Ovary (tissue), 3 donors: ENCODE results near the gene MED14.

ENCODE experiments used
- POLR2A ChIP-seq: fragments of 450-650 bp; IDR thresholded peaks from one replicate; pipeline ENCODE4 v1.6.1; 2017; ENCODE audit warnings: antibody characterized with exemption, mild to moderate bottlenecking, moderate library complexity
- TF ChIP-seq, protein P1 (sequence below), 3 donors: fragments of 450-650 bp in 2 of 3; fragments of 200-600 bp in 1 of 3; IDR thresholded peaks; one replicate each; pipeline versions ENCODE4 v1.5.1 to v1.8.0; 2016 to 2022; ENCODE audit warnings: antibody characterized with exemption in 3 of 3, mild to moderate bottlenecking in 1 of 3
- donor health status: DM: no; HTN: no; CAD: no.

DNA sequence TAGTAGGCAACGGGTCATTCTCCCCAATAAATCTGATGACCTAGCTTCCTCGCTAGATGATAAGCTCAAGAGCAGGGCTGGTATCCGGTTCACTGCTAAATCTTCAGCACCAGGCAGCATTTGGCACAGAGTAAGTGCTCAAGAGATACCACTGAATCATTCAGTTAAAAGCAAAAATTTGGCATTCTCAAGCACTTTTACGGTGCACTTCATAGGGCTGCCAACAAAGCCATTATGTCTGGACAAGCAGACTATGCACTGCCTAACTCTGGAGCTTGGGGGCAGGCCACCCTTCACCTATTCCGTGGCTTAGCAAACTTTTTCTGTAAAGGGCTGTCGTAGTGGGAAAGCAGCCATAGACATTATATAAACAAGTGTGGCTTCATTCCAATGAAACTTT is 64.2 kb downstream of the MED14 start:
- TF ChIP-seq POLR2A: no peak
- TF ChIP-seq, protein P1, sequence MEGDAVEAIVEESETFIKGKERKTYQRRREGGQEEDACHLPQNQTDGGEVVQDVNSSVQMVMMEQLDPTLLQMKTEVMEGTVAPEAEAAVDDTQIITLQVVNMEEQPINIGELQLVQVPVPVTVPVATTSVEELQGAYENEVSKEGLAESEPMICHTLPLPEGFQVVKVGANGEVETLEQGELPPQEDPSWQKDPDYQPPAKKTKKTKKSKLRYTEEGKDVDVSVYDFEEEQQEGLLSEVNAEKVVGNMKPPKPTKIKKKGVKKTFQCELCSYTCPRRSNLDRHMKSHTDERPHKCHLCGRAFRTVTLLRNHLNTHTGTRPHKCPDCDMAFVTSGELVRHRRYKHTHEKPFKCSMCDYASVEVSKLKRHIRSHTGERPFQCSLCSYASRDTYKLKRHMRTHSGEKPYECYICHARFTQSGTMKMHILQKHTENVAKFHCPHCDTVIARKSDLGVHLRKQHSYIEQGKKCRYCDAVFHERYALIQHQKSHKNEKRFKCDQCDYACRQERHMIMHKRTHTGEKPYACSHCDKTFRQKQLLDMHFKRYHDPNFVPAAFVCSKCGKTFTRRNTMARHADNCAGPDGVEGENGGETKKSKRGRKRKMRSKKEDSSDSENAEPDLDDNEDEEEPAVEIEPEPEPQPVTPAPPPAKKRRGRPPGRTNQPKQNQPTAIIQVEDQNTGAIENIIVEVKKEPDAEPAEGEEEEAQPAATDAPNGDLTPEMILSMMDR (IDR thresholded peaks at IDR 0.05): no peak
